GM18505 (cell line): ENCODE data around the gene ID2.

Source experiments
- ATAC-seq: cut with Tn5 transposase; IDR thresholded peaks from one replicate; pipeline ENCODE4 v1.9.1; 2021; ENCODE audit not compliant: unreplicated experiment
- POLR2A ChIP-seq: IDR thresholded peaks from 4 replicates; pipeline ENCODE4 v1.6.1; 2011; ENCODE audit warnings: borderline replicate concordance; ENCODE audit not compliant: insufficient read depth, insufficient read length; ENCODE audit errors: extremely low read depth

The ID2 gene

DNA sequence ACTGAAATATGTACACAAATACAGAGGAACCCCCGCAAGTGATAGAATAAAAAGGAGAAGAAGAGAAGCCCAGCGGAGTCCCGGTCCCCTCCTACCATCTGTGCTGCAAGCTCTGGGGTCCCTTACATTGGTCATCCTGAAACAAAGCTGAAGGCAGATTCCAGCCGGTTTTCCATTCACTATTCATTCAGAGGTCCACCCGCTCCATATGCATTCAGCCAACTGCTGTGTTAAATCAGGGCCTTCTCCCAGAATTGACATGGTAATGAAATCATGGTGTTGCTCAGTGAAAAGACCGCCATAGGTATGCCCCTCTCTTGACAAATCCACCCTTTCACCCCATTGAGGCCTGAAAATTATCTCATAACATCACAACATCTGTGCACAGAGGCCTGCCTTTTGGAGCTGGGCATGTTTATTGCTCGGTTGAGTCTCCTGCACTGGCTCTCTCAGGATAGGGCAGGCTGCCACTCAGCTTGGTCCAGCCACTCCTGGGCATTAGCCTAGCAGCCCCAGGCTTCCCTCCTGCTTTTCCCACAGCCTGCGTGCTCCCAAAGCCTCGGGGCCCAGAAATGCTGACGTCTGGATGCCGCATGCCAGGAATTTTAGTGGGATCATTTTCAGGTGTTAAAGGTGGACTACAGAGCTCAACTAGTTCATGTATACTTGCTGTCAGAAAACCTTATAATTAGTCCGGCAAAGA is 39.3 kb upstream of the ID2 start:
- TF ChIP-seq POLR2A: no peak
- ATAC-seq: no peak

DNA sequence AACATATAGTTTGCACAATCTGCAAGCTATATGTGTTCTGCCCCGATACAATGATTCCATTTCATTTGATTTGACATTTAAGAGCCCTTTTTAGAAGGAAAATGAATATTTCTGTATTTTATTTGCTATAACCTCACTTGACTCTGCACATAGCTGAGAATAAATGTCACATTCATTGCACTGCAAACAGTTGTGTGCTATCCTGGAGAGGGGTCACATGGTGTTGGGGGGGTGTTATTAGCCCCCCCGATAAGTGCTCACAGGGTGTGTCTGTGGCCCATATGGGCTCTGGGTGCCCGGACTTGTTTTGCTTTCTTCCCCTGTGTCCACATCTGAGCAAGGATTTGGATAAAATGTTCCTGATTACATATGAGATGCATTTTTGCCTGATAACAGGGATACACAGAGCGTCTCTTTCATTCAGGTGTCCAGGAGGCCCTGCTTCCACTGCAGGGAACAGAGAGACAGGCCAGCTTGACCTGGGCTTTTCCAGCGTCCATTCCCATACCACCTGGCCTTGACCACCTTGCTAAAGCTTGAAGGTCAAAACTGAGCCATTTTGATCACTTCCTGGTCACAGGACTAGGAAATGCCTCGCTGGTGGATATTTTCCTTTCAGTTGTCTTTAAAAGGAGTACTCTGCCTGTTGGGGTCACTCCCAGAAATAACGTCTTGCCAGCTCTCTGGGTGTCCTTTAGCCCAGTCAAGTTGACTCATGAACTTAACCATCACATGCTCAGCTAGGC is 38.4 kb upstream of the ID2 start:
- no peak for ATAC-seq
- no peak for TF ChIP-seq POLR2A

DNA sequence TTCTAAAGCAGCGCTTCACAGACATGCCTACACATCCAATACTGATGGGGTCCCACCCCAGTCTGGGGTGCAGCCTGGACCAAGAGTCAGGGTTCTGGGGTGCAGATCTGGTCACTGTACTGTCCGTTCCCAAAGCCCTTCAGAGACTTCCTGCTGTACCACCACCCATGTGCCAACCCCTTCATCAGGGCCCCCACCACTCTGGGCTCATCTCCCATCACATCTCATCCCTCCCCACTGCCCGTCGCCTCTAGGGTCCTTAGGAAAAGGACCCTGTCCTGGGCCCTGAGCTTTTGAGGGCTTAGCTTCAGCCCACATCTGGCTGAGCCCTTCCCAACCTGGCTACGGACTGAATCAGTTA is 37.9 kb upstream of the ID2 start:
- no peak for ATAC-seq
- no peak for TF ChIP-seq POLR2A

DNA sequence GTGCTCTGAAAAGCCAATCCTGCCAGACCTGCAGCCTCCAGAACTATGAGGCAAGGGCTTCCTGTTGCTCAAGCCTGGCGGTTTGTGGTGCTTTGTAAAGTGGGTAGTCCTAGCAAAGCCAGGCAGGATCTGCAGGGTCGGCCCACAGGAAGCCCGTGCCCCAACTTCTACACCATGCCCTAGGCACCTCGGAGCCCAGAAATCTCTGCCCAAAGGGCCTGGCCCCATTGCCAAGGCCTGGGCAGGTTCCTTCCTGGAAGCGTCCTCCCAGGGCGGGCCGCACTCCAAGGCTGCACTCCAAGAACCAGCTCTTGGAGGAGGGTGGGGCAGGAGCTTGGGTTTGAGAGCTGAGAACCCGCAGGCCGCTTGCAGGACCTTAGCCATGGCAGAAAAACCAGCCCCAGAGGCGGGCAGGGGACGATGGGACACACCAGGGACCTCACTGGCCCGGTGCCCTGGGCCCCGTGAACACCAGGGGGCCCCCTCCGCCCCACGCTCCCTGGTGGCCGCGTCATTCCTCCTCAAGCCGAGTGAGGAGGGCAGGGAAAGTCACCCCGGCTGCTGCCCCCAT is 37.2 kb upstream of the ID2 start:
- ATAC-seq: no peak
- no peak for TF ChIP-seq POLR2A

DNA sequence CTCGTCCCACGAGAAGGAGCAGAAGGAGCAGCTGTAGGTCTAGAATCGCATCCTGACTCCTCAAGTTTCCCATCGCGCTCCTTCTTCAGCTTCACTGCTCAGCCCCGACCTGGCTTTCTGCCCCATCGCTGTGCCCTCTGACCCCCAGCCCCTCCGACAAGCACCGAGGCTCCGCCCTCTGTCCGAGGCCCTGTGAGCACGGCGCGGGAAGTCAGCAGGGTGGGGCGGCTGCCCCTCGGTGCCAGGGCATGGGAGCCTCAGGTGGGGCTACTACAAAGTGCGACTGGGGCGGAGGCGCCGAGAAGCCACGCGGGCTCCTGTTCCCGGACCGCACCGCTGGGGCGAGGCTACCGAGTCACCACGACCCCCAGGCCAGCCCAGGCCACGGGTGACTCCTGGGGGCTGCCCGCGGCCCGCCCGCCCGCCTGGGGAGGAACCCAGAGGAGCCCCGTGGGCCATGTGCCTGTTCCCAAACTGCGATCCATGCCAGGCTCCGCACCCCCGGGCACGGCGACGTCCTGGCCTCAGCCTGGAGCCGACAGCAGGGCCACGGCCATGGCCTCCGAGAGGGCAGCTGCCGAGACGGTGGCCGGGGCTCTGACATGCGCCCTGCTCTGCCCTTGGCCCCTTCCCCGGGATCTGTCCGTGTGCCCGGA is 36.6 kb upstream of the ID2 start:
- ATAC-seq: no peak

DNA sequence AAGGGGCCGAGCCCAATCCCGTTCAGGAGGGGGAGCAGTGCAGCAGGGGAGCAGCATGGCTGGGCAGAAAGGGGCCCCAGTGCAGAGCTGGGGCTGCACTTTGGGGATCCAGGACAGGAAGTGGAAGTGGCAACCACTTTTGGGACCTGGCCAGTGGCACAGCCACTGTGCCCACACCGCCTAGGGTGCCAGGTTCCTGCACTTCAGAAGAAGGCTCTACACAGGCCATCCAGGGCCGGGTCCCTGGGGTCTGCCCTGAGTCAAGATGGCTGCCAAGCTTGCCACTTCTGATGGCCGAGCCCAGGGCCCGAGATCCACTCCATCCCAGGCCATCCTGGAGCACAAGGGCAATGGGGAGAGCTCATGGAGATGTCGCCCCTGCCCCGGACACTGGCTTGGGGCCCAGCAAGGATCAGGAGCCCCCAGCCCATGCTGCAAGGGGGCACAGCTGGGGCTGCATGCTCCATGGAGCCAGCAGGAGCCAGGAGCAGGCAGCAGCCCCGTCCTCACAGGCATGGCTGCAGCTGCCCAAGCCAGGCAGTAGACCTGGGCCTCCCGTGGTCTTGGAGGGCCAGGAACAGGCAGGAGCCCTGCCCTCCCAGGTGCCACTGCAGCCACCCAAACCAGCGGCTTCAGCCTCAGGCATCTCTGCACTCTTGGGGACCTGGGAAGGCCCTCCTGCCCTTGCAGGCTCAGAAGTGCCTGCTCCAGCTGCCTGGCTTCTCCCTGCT is 35.0 kb upstream of the ID2 start:
- no peak for TF ChIP-seq POLR2A
- no peak for ATAC-seq

More for the DNA sequence above, 36.6 kb upstream of the ID2 start:
- TF ChIP-seq POLR2A: no peak

DNA sequence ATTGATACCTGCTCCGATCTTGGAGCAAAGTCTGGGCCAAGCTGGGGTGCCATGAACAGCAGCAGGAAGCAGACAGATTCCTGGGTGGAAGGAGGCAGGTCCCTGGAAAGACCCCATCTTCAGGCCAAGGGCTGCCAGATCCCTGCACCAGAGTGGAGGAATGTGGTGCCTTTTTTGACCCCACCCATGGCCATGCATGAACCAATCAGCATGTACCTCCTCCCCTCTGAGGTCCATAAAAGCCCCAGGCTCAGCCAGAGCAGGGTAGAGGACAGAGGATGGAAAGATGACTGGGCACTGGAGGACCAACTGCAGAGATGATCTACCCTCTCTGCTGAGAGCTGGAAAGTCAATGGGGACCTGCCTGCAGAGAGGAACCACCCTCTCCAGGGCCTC is 34.4 kb upstream of the ID2 start:
- TF ChIP-seq POLR2A: no peak
- no peak for ATAC-seq

DNA sequence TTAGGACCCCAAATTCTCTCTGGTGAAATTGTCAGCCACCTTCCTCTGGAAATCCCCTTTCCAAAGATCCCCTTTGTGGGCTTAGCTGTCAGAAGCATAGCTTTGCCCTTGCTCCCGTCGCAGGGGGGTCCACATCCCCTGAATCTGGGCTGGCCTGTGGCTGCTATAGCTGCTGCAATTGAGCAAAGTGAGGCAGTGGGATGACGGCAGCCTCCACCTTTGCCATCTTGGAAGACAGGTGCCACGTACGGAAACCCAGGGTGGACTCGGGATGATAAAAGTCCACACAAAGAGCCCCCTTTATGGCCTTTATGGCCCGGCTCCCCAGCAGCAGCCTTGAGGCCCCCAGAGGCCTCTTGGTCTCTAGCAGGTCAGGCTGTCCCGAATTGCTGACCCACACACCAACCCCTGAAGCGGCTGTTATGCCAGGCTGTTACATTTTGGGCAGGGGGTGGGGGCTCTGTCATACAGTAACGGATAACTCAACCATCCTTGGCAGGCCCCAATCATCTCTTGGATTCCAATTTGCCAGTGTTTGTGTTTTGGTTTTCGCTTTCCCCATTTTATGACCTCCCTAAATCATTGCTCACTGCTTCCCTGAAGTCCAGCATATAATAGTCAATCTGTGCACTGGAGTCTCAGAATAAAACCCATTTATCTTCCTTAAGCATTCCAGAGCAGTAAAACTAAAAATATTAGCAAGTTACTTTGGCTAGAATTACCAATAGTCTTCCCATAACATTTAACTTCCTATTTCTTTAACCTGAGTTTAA is 33.2 kb upstream of the ID2 start:
- no peak for TF ChIP-seq POLR2A
- no peak for ATAC-seq

DNA sequence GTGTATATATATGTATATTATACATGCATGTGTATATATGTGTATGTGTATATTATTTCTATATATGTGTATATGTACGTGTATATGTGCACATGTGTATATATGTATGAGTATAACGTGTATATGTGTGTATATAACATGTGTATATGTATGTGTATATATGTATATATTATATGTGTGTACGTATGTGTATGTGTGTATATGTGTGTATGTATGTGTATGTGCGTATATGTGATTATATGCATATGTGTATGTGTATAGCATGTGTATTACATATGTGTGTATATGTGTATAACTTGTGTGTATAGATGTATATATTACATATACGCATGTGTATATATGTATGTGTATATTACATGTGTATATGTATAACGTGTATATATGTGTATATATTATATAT is 32.1 kb upstream of the ID2 start:
- ATAC-seq: no peak
- TF ChIP-seq POLR2A: no peak

DNA sequence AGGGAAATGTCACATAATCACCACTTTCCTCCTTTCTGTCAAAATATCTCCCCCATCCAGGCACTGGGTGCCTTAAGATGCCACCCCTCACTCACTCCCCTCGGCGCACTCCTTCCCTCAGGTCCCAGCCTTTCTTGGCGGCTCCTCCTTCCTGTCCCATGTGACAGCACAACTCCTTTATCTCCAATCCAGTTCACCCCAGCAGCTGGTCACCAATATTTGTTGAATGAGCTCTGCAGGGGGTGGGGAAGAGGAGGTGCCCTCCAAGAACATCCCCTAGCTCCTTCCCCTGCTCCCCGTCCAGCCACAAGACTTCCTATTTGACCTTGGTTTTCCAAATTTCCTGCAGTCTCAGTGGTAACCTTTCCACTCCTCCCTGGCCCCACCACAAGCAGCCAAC is 31.6 kb upstream of the ID2 start:
- no peak for ATAC-seq
- TF ChIP-seq POLR2A: no peak

DNA sequence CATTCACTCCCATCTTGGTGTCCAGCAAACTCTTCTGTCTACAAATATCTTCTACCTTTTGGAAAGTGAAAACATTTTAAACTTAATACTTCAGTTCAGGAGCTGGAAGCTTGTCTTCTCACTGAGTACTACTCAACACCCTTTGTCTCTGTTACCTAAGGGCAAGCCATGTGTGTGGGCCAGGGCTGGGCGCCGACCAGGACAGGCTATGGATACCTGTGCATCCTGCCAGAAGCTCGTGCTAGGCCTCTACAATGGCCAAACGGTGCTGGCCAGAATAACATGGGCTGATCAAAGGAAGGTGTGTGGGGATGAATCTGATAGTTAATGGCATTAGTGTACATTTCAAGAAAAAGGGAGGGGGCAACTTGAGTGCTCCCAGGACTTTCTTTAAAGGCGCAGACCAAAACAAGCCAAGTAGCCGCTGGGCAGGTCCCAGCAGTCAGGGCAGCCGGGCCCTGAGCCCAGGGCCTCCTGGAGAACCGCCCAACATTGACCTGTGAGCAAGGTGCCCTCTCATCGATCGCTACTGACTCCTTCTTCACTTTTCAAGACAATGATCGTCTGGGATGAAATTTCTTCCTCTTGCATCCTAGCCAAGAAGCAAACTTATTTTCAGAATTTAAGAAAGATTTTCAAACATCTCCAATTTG is 29.0 kb upstream of the ID2 start:
- ATAC-seq: no peak
- no peak for TF ChIP-seq POLR2A

DNA sequence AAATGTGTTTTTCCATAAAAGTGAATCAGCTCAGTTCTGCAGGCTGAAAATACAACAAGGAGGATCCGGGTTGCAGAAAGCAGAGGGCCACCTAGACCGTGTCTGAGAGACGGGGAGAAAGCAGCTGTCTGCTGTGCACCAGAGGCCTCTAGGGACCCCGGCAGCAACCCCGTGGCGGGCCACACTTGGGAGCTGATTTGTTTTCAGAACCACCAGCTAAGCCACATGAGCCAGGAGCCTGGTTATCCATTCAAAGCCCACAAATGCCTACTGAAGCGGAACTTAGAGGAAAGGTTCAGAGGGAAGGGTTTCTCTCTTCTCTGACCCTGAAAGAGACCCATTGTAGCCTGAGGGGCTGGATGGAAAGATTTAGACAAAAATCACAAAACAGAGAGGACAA is 28.4 kb upstream of the ID2 start:
- TF ChIP-seq POLR2A: no peak
- no peak for ATAC-seq
